Measurements from ENCODE around the gene TXNDC16. TPM values are rescaled to one million over a fixed set of nuclear protein-coding genes. Genes with fewer than 3 reads are reported as not detected.

TXNDC16 gene
- total and polyA plus RNA-seq, 2 donors (not counting 3 experiments of a cell fraction or from before 2014, with no cell fraction given) = 2.3 to 4.5 TPM

DNA sequence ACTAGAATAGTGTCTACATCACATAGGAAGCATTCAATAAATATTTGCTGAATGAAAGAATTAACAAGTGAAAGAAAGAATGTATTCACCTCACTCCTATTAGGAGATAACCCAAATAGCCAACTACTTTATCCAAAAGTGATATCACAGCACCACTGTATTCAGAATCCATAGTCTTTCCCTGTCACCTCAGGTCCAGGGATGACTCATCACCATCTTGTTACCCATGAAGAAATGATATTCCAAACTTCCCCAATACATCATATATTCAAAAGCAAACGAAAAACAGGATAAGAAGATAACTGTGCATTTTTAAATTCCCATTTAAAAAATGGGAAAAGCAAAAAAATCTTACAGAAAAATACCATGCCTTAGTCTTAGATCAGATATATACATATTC is 39.1 kb downstream of the TXNDC16 start:
- Histone ChIP-seq H3K79me2 (ENCODE audit: control insufficient read depth, insufficient read depth, low read length) (no peaks in the 10 kb centered on the region), H3K9me1 (replicated peaks; ENCODE audit: control insufficient read depth, extremely low read depth, insufficient read depth, low read length) (no peaks in the 10 kb centered on the region), H3K27ac (ENCODE audit: insufficient read depth, low read depth, low read length) (no peak overlapping the region), H3K27me3 (ENCODE audit: control insufficient read depth in 2 of 2, insufficient read depth in 2 of 2, low read length in 2 of 2) (no peaks in the 10 kb centered on the region), H3K36me3 (ENCODE audit: control insufficient read depth in 2 of 2, extremely low read depth in 1 of 2, insufficient read depth in 2 of 2, low read length in 2 of 2) (no peaks in the 10 kb centered on the region), H3K4me1 (ENCODE audit: control insufficient read depth, extremely low read depth, insufficient read depth, low read length) (no peaks in the 10 kb centered on the region), H3K4me3 (replicated peaks in 1 of 3; ENCODE audit: insufficient read depth in 1 of 3, low read depth in 1 of 3, low read length in 3 of 3) (no peak overlapping the region), H3K4me2 (ENCODE audit: insufficient read depth, low read length) (no peak overlapping the region), H3K9ac (replicated peaks; ENCODE audit: extremely low read depth, insufficient read depth, low read length) (no peak overlapping the region), H3K9me3 (replicated peaks; ENCODE audit: control insufficient read depth, insufficient read depth, low read length) (no peaks in the 10 kb centered on the region), H2AFZ (ENCODE audit: low read depth, low read length) (no peak overlapping the region), H4K20me1 (replicated peaks; ENCODE audit: control insufficient read depth, extremely low read depth, insufficient read depth, low read length) (no peaks in the 10 kb centered on the region)
- ChIA-PET POLR2A (no interaction called here), CTCF (no interaction called here)
- DNase-seq (ENCODE audit: low read depth, low spot score) (no peak), FAIRE-seq (no peak)
- TF ChIP-seq JUN (IDR thresholded peaks at IDR 0.05; ENCODE audit: borderline replicate concordance, insufficient read depth, insufficient read length, low read depth) (peak; percentile 41), GATA2 (IDR thresholded peaks at IDR 0.05; ENCODE audit: insufficient read depth, insufficient read length, low read depth, low read length) (no peak)
- intact Hi-C loops (cut with micrococcal nuclease) = no loop called here
- BruUV-seq (replicated peaks) = no TSS peak
- dilution Hi-C loops (cut with MboI; ENCODE audit: extremely low pct_ligation_motif_present, low sequenced_read_pairs) = no loop called here

DNA sequence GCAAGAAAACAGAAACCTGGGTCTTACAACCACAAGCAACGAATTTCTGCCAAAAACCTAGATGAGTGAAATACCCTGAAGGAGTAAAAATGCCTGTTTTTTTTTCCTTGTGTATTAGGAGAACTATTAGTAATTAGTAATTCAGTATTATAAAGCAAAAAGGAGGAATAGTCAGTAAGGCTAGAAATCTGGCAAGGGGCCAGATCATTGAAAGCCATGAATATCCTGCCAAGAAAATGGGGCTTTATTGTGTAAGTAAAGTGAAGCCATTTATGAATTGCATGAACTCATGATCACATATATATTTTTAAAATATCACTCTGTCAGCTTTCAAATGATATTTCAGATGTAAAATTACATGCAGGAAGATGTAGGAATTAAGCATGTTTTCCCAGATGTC is 57.9 kb downstream of the TXNDC16 start:
- Histone ChIP-seq H3K4me1 (ENCODE audit: control insufficient read depth, extremely low read depth, insufficient read depth, low read length) (no peaks in the 10 kb centered on the region), H4K20me1 (replicated peaks; ENCODE audit: control insufficient read depth, extremely low read depth, insufficient read depth, low read length) (no peaks in the 10 kb centered on the region), H3K27ac (ENCODE audit: insufficient read depth, low read depth, low read length) (no peak overlapping the region), H3K27me3 (ENCODE audit: control insufficient read depth in 2 of 2, insufficient read depth in 2 of 2, low read length in 2 of 2) (no peaks in the 10 kb centered on the region), H3K4me2 (ENCODE audit: insufficient read depth, low read length) (no peak overlapping the region), H3K4me3 (replicated peaks in 1 of 3; ENCODE audit: insufficient read depth in 1 of 3, low read depth in 1 of 3, low read length in 3 of 3) (no peak overlapping the region), H2AFZ (ENCODE audit: low read depth, low read length) (no peak overlapping the region), H3K36me3 (ENCODE audit: control insufficient read depth in 2 of 2, extremely low read depth in 1 of 2, insufficient read depth in 2 of 2, low read length in 2 of 2) (no peaks in the 10 kb centered on the region), H3K9me1 (replicated peaks; ENCODE audit: control insufficient read depth, extremely low read depth, insufficient read depth, low read length) (no peaks in the 10 kb centered on the region), H3K79me2 (ENCODE audit: control insufficient read depth, insufficient read depth, low read length) (no peaks in the 10 kb centered on the region), H3K9me3 (replicated peaks; ENCODE audit: control insufficient read depth, insufficient read depth, low read length) (no peaks in the 10 kb centered on the region), H3K9ac (replicated peaks; ENCODE audit: extremely low read depth, insufficient read depth, low read length) (no peak overlapping the region)
- dilution Hi-C loops (cut with MboI; ENCODE audit: extremely low pct_ligation_motif_present, low sequenced_read_pairs) (no loop called here), intact Hi-C loops (cut with micrococcal nuclease) (no loop called here)
- no TSS peak for BruUV-seq (replicated peaks)
- no peak for TF ChIP-seq MYC (IDR thresholded peaks at IDR 0.05; ENCODE audit: low read depth, low read length)
- TF ChIP-seq EZH2 (IDR thresholded peaks at IDR 0.05; ENCODE audit: borderline replicate concordance, low read depth, low read length, severe bottlenecking) = no peak
- TF ChIP-seq, protein P1, sequence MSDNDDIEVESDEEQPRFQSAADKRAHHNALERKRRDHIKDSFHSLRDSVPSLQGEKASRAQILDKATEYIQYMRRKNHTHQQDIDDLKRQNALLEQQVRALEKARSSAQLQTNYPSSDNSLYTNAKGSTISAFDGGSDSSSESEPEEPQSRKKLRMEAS (IDR thresholded peaks at IDR 0.05; ENCODE audit: insufficient read depth, insufficient read length) = no peak
- TF ChIP-seq FOS (IDR thresholded peaks at IDR 0.05; ENCODE audit: borderline replicate concordance, insufficient read depth, low read length) = no peak
- TF ChIP-seq JUN (IDR thresholded peaks at IDR 0.05; ENCODE audit: borderline replicate concordance, insufficient read depth, insufficient read length, low read depth) = no peak
- TF ChIP-seq, protein P2, sequence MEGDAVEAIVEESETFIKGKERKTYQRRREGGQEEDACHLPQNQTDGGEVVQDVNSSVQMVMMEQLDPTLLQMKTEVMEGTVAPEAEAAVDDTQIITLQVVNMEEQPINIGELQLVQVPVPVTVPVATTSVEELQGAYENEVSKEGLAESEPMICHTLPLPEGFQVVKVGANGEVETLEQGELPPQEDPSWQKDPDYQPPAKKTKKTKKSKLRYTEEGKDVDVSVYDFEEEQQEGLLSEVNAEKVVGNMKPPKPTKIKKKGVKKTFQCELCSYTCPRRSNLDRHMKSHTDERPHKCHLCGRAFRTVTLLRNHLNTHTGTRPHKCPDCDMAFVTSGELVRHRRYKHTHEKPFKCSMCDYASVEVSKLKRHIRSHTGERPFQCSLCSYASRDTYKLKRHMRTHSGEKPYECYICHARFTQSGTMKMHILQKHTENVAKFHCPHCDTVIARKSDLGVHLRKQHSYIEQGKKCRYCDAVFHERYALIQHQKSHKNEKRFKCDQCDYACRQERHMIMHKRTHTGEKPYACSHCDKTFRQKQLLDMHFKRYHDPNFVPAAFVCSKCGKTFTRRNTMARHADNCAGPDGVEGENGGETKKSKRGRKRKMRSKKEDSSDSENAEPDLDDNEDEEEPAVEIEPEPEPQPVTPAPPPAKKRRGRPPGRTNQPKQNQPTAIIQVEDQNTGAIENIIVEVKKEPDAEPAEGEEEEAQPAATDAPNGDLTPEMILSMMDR (IDR thresholded peaks at IDR 0.05; ENCODE audit: extremely low read depth in 1 of 2, insufficient read depth in 1 of 2, low read depth in 1 of 2, low read length in 2 of 2) = no peak
- TF ChIP-seq POLR2A (IDR thresholded peaks at IDR 0.05; ENCODE audit: low read depth, low read length) = no peak
- no peak for TF ChIP-seq POLR2AphosphoS5 (IDR thresholded peaks at IDR 0.05; ENCODE audit: insufficient read depth, low read depth, low read length)
- no peak for TF ChIP-seq GATA2 (IDR thresholded peaks at IDR 0.05; ENCODE audit: insufficient read depth, insufficient read length, low read depth, low read length)
- FAIRE-seq (peak; percentile 59), DNase-seq (ENCODE audit: low read depth, low spot score) (peak; percentile 23)
- ChIA-PET POLR2A (no interaction called here), CTCF (interaction anchor here (1.4 kb wide), 1 partner anchor 10 kb away, joined by 4 read pairs; no protein-coding TSS in a partner anchor)
